Transverse colon (tissue), 4 donors: Measurements from ENCODE around the gene CRYGA. TPM values are rescaled to one million over a fixed set of nuclear protein-coding genes. Genes with fewer than 3 reads are reported as not detected.

Experiments
- DNase-seq: peaks from one replicate; pipeline ENCODE4 v3.0.0-alpha.2; 2019
- H3K27ac ChIP-seq, 4 donors: fragments of 200-600 bp; sonication (generic); 2 replicates each; pipeline ENCODE4 v1.5.1; 2016 to 2018; ENCODE audit warnings: inconsistent platforms in 4 of 4
- H3K27me3 ChIP-seq: fragments of 200-600 bp; sonication (generic); 2 replicates; pipeline ENCODE4 v1.5.1; 2017; ENCODE audit warnings: inconsistent platforms
- H3K36me3 ChIP-seq, 4 donors: fragments of 200-600 bp; sonication (generic); 2 replicates each; pipeline ENCODE4 v1.5.1; 2017 to 2019; ENCODE audit warnings: inconsistent platforms in 4 of 4
- H3K4me1 ChIP-seq, 4 donors: fragments of 200-600 bp; sonication (generic); 2 replicates each; pipeline ENCODE4 v1.5.1; 2017 to 2020; ENCODE audit warnings: inconsistent platforms in 4 of 4
- H3K4me3 ChIP-seq, 4 donors: fragments of 200-600 bp; sonication (generic); 1 replicate in 1 of 4; 2 replicates in 3 of 4; pipeline versions ENCODE4 v1.5.1 to v1.6.1; 2017 to 2019; ENCODE audit warnings: inconsistent platforms in 4 of 4
- H3K9me3 ChIP-seq, 2 donors: fragments of 200-600 bp; sonication (generic); 2 replicates each; pipeline ENCODE4 v1.5.1; 2017 to 2019; ENCODE audit warnings: inconsistent platforms in 2 of 2
- EP300 ChIP-seq: sonication (generic); formaldehyde crosslinking; IDR thresholded peaks from one replicate; pipeline ENCODE4 v1.6.1; 2017; ENCODE audit warnings: antibody characterized with exemption, low read depth
- POLR2A ChIP-seq: fragments of 450-650 bp; IDR thresholded peaks from one replicate; pipeline ENCODE4 v1.6.1; 2016; ENCODE audit warnings: antibody characterized with exemption, mild to moderate bottlenecking, moderate library complexity
- POLR2AphosphoS5 ChIP-seq, 3 donors: sonication (generic); formaldehyde crosslinking; IDR thresholded peaks; one replicate each; pipeline ENCODE4 v1.6.1; 2016; ENCODE audit warnings: antibody characterized with exemption in 3 of 3
- WGBS, 2 donors: methylation state at CpG; one replicate each; pipeline ENCODE4 v1.1.5; 2018; ENCODE audit warnings: low coverage in 1 of 2; 5-methylcytosine and 5-hydroxymethylcytosine counted together
- in situ Hi-C, 4 donors: fragments of 200-750 bp; cut with MboI; loops; one replicate each; pipeline versions ENCODE4 v1.15.0 to v1.15.1; 2017; ENCODE audit warnings: low sequenced_read_pairs in 3 of 4, low pct_ligation_motif_present in 1 of 4, low pct_unique_long_range_greater_than_20kb in 1 of 4
- intact Hi-C: fragments of 100-400 bp; cut with DNase I; formaldehyde crosslinking; loops from one replicate; pipeline ENCODE4 v1.15.1; 2023; ENCODE audit warnings: low total_unique reads
- total RNA-seq, 4 donors: library from RNA; depleted of rRNA; stranded (reverse); fragments of >200 nt; gene quantifications; one replicate each; pipeline ENCODE4 v1.1.0, GENCODE V29; 2016
- TF ChIP-seq, protein P1 (sequence below), 5 experiments: fragments of 200-600 bp in 3 of 5; fragments of 450-650 bp in 2 of 5; sonication (generic) in 3 of 5; IDR thresholded peaks; 1 replicate in 2 of 5; 2 replicates in 3 of 5; pipeline ENCODE4 v1.5.1; 2016 to 2017; ENCODE audit warnings: antibody characterized with exemption in 5 of 5, inconsistent platforms in 3 of 5, mild to moderate bottlenecking in 2 of 5, moderate library complexity in 1 of 5

Gene CRYGA, protein sequence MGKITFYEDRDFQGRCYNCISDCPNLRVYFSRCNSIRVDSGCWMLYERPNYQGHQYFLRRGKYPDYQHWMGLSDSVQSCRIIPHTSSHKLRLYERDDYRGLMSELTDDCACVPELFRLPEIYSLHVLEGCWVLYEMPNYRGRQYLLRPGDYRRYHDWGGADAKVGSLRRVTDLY
- not detected for total RNA-seq

DNA sequence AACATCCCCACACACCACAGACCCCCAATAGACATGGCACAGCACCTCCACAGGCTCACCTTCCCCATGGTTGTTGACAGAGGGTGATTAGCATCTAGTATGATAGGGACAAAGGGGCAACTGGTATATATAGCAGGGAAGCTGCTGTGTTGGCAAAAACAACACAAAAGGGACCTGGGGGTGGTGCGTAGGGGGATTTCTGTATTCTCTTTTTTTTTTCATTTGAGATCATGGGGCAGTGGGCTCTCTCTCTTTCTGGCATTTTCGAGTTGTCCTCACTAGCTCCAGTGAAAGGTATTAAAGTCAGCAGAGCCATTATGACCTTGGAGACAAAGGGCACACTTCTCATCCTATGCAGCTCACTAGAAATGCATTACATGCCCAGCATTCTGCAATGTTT, at the start of gene CRYGA:
CRYGA (minus strand) TSS at position 101 of the 400 bp plus-strand sequence; CDS start at position 68, 33 bp downstream.
- in situ Hi-C loops = no loop called here
- DNase-seq = no peak
- no peak within 1 kb of the TSS for H3K4me3 ChIP-seq
- no peaks in the 10 kb centered on the region for H3K9me3 ChIP-seq
- WGBS, 2 donors = 74 to 78% methylated on average over 2 of the region's 2 CpGs
- intact Hi-C loops = no loop called here
- no peak within 1 kb of the TSS for H3K27ac ChIP-seq
- no peak for TF ChIP-seq POLR2A
- TF ChIP-seq, protein P1, sequence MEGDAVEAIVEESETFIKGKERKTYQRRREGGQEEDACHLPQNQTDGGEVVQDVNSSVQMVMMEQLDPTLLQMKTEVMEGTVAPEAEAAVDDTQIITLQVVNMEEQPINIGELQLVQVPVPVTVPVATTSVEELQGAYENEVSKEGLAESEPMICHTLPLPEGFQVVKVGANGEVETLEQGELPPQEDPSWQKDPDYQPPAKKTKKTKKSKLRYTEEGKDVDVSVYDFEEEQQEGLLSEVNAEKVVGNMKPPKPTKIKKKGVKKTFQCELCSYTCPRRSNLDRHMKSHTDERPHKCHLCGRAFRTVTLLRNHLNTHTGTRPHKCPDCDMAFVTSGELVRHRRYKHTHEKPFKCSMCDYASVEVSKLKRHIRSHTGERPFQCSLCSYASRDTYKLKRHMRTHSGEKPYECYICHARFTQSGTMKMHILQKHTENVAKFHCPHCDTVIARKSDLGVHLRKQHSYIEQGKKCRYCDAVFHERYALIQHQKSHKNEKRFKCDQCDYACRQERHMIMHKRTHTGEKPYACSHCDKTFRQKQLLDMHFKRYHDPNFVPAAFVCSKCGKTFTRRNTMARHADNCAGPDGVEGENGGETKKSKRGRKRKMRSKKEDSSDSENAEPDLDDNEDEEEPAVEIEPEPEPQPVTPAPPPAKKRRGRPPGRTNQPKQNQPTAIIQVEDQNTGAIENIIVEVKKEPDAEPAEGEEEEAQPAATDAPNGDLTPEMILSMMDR (IDR thresholded peaks at IDR 0.05) = no peak
- H3K36me3 ChIP-seq = no peaks in the 10 kb centered on the region
- H3K4me1 ChIP-seq = no peaks in the 10 kb centered on the region
- no peaks in the 10 kb centered on the region for H3K27me3 ChIP-seq

DNA sequence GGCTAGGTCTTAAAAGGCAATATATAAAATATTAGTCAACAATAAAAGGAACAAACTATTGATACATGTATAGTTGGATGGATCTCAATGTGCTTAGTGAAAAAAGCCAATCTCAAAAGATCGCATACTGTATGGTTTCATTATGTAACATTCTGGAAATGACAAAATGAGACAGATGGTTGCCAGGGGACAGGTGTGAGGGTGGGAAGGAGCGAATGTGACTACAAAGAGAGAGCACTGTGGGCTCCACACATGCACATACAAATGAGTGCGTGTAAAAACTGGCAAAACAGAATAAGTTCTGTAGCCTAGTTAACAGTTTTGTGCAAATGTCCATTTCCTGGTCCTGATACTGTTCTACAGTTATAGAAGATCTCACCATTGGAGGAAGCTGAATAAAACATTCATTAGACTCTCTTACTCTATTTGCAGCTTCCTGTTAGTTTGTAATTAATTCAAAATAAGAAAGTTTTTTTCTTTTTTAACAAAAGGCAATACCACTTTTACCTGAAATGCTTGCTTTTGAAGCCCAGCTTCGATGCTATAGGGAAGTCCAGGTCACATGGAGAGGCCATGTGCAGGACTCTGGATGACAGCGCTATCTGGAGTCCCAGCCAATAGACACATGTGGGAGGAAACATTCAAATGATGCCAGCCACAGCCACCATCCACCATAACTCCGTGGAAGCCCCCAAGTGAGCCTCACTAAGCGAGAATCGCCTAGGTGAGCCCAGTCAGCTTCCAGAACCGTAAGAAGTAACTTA, 47.5 kb upstream of the CRYGA start:
- no peak for DNase-seq
- H3K4me1 ChIP-seq = no peaks in the 10 kb centered on the region
- no peak for TF ChIP-seq POLR2AphosphoS5 (IDR thresholded peaks at IDR 0.05)
- TF ChIP-seq POLR2A = no peak
- no peak for TF ChIP-seq EP300
- TF ChIP-seq, protein P1 (IDR thresholded peaks at IDR 0.05) = no peak
- H3K27ac ChIP-seq = no peak overlapping the region
- 80 to 88% methylated on average over 5 to 9 of the region's 9 CpGs for WGBS, 2 donors
- in situ Hi-C loops (no loop called here), intact Hi-C loops (no loop called here)
- no peaks in the 10 kb centered on the region for H3K27me3 ChIP-seq
- H3K36me3 ChIP-seq = no peaks in the 10 kb centered on the region
- no peak overlapping the region for H3K4me3 ChIP-seq
- H3K9me3 ChIP-seq = no peaks in the 10 kb centered on the region

DNA sequence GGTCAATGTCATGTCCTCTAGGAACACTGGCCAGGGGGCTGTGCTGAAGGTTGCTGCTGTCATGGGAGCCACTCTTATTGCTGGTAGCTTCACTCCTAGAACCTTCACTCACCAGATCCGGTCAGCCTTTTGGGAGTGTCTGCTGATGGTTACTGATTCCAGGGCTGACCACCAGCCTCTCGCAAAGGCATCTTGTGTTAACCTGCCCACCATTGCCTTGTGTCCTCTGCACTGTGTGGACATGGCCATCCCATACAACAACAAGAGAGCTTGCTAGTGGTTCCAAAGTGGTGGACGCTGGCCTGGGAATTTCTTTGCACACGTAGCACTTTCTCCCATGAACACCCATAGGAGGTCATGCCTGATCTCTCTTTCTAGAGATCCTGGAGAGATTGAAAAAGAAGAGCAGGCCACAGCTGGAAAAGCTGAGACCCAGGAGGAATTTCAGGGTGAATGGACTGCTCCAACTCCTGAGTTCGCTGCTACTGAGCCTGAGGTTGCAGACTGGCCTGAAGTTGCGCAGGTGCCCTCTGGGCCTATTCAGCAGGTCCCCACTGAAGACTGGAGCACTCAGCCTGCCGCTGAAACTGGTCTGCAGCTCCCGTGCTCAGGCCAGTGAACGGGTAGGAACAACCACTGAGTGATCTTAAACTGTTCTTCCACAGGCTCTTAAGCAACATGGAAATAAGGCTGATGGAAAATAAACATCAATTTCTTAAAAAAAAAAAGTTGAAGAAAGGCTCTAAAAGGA, 45.1 kb upstream of the CRYGA start:
- TF ChIP-seq, protein P1 (IDR thresholded peaks at IDR 0.05) = no peak
- TF ChIP-seq POLR2A (no peak), POLR2AphosphoS5 (IDR thresholded peaks at IDR 0.05) (no peak), EP300 (no peak)
- 87% methylated on average over 9 of the region's 9 CpGs; no CpG with 5 or more reads in 1 of the 2 donors for WGBS, 2 donors

DNA sequence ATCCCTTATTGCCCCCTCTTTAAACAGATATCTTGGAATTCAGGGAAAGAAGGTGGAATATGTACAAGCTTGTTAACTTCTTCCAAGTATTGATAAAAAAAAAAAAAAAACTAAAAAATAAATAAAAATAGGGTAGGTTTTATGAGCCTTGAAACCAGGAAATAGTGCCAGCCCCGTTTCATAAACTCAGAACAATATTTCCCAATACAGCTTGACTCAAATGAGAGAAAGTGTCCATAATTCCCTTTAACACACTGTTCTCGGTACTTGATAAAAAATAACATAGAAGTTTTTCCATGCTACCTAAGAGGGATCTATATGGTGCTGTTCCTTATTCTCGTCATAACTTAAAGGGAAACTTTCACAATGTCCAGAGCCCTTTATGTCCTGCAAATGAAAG, 44.4 kb upstream of the CRYGA start:
- no peaks in the 10 kb centered on the region for H3K4me1 ChIP-seq
- H3K27me3 ChIP-seq = no peaks in the 10 kb centered on the region
- 52 to 68% methylated on average over 3 of the region's 3 CpGs for WGBS, 2 donors
- no peaks in the 10 kb centered on the region for H3K9me3 ChIP-seq
- H3K27ac ChIP-seq = no peak overlapping the region
- in situ Hi-C loops = no loop called here
- no peaks in the 10 kb centered on the region for H3K36me3 ChIP-seq
- H3K4me3 ChIP-seq = no peak overlapping the region
- DNase-seq = no peak
- intact Hi-C loops = no loop called here
- TF ChIP-seq, protein P1 (IDR thresholded peaks at IDR 0.05) = no peak
- no peak for TF ChIP-seq POLR2A
- no peak for TF ChIP-seq POLR2AphosphoS5 (IDR thresholded peaks at IDR 0.05)
- TF ChIP-seq EP300 = no peak

More for the DNA sequence above, 45.1 kb upstream of the CRYGA start:
- H3K27ac ChIP-seq = no peak overlapping the region
- no peaks in the 10 kb centered on the region for H3K9me3 ChIP-seq
- DNase-seq = no peak
- H3K27me3 ChIP-seq = no peaks in the 10 kb centered on the region
- no peak overlapping the region for H3K4me3 ChIP-seq
- no peaks in the 10 kb centered on the region for H3K4me1 ChIP-seq
- in situ Hi-C loops = no loop called here
- intact Hi-C loops = no loop called here
- no peaks in the 10 kb centered on the region for H3K36me3 ChIP-seq
